ENCODE data around the gene COX8C.

Gene COX8C

GRCh38 chr14:93346926-93347721 lies at the start of gene COX8C:
Gene COX8C (plus strand): TSS chr14:93347182. CDS start chr14:93347269, 87 bp downstream.
- no peak for DNase-seq (ENCODE audit: low read depth in 3 of 3)

GRCh38 chr14:93299416-93299815 lies 47.6 kb upstream of the COX8C start:
- DNase-seq (ENCODE audit: low read depth in 3 of 3) = no peak

- no peak for DNase-seq (ENCODE audit: low read depth in 3 of 3)
Measured at GRCh38 chr14:93299866-93300265, 47.1 kb upstream of the COX8C start.

- no peak for DNase-seq (ENCODE audit: low read depth in 3 of 3)
Measured at GRCh38 chr14:93301821-93302447, 45.0 kb upstream of the COX8C start.

GRCh38 chr14:93302688-93303581 lies 44.0 kb upstream of the COX8C start:
- no peak for DNase-seq (ENCODE audit: low read depth in 3 of 3)

- no peak for DNase-seq (ENCODE audit: low read depth in 3 of 3)
Measured at GRCh38 chr14:93303659-93304058, 43.3 kb upstream of the COX8C start.

GRCh38 chr14:93304771-93305170 lies 42.2 kb upstream of the COX8C start:
- DNase-seq (ENCODE audit: low read depth in 3 of 3) = no peak

GRCh38 chr14:93305725-93306418 lies 41.1 kb upstream of the COX8C start:
- no peak for DNase-seq (ENCODE audit: low read depth in 3 of 3)

GRCh38 chr14:93306812-93307211 lies 40.2 kb upstream of the COX8C start:
- no peak for DNase-seq (ENCODE audit: low read depth in 3 of 3)

GRCh38 chr14:93308686-93309345 lies 38.2 kb upstream of the COX8C start:
- no peak for DNase-seq (ENCODE audit: low read depth in 3 of 3)

GRCh38 chr14:93309427-93309966 lies 37.5 kb upstream of the COX8C start:
- DNase-seq (ENCODE audit: low read depth in 3 of 3) = no peak

GRCh38 chr14:93311082-93311481 lies 35.9 kb upstream of the COX8C start:
- no peak for DNase-seq (ENCODE audit: low read depth in 3 of 3)

- DNase-seq (ENCODE audit: low read depth in 3 of 3) = no peak
Measured at GRCh38 chr14:93315575-93315974, 31.4 kb upstream of the COX8C start.

GRCh38 chr14:93316716-93317115 lies 30.3 kb upstream of the COX8C start:
- DNase-seq (ENCODE audit: low read depth in 3 of 3) = no peak

GRCh38 chr14:93317210-93317874 lies 29.6 kb upstream of the COX8C start:
- no peak for DNase-seq (ENCODE audit: low read depth in 3 of 3)

- no peak for DNase-seq (ENCODE audit: low read depth in 3 of 3)
Measured at GRCh38 chr14:93317875-93318807, 28.8 kb upstream of the COX8C start.

- DNase-seq (ENCODE audit: low read depth in 3 of 3) = no peak
Measured at GRCh38 chr14:93318927-93319326, 28.1 kb upstream of the COX8C start.

- no peak for DNase-seq (ENCODE audit: low read depth in 3 of 3)
Measured at GRCh38 chr14:93319494-93319893, 27.5 kb upstream of the COX8C start.

GRCh38 chr14:93319958-93320357 lies 27.0 kb upstream of the COX8C start:
- no peak for DNase-seq (ENCODE audit: low read depth in 3 of 3)
